Transverse colon (tissue), 3 donors: ENCODE results near the gene CCR5AS.

Experiments used
- EP300 ChIP-seq: sonication (generic); formaldehyde crosslinking; IDR thresholded peaks from one replicate; pipeline ENCODE4 v1.6.1; 2017; ENCODE audit warnings: antibody characterized with exemption, low read depth
- POLR2A ChIP-seq: fragments of 450-650 bp; IDR thresholded peaks from one replicate; pipeline ENCODE4 v1.6.1; 2016; ENCODE audit warnings: antibody characterized with exemption, mild to moderate bottlenecking, moderate library complexity
- TF ChIP-seq, protein P1 (sequence below), 5 experiments: fragments of 200-600 bp in 3 of 5; fragments of 450-650 bp in 2 of 5; sonication (generic) in 3 of 5; IDR thresholded peaks; 1 replicate in 2 of 5; 2 replicates in 3 of 5; pipeline ENCODE4 v1.5.1; 2016 to 2017; ENCODE audit warnings: antibody characterized with exemption in 5 of 5, inconsistent platforms in 3 of 5, mild to moderate bottlenecking in 2 of 5, moderate library complexity in 1 of 5

- TF ChIP-seq, protein P1, sequence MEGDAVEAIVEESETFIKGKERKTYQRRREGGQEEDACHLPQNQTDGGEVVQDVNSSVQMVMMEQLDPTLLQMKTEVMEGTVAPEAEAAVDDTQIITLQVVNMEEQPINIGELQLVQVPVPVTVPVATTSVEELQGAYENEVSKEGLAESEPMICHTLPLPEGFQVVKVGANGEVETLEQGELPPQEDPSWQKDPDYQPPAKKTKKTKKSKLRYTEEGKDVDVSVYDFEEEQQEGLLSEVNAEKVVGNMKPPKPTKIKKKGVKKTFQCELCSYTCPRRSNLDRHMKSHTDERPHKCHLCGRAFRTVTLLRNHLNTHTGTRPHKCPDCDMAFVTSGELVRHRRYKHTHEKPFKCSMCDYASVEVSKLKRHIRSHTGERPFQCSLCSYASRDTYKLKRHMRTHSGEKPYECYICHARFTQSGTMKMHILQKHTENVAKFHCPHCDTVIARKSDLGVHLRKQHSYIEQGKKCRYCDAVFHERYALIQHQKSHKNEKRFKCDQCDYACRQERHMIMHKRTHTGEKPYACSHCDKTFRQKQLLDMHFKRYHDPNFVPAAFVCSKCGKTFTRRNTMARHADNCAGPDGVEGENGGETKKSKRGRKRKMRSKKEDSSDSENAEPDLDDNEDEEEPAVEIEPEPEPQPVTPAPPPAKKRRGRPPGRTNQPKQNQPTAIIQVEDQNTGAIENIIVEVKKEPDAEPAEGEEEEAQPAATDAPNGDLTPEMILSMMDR (IDR thresholded peaks at IDR 0.05) = no peak
- no peak for TF ChIP-seq EP300
- no peak for TF ChIP-seq POLR2A
Measured at GRCh38 chr3:46321461-46322104, 85.3 kb downstream of the CCR5AS start.
